HG02571 (cell line): ENCODE results near the gene CCDC78.

ENCODE experiments used
- ATAC-seq: cut with Tn5 transposase; IDR thresholded peaks from one replicate; pipeline ENCODE4 v1.9.1; 2021; ENCODE audit warnings: mild to moderate bottlenecking, moderate library complexity; ENCODE audit not compliant: unreplicated experiment

Gene CCDC78

GRCh38 chr16:726438-727290 lies at the start of gene CCDC78, which contains the start of gene HAGHL:
Gene CCDC78 (minus strand): TSS chr16:726443. CDS start chr16:726367, 76 bp downstream.
Gene HAGHL (plus strand): TSS chr16:727106. CDS start chr16:727510, 404 bp downstream.
- ATAC-seq: no peak

- ATAC-seq: no peak
Observed at GRCh38 chr16:775236-775796, 49.1 kb upstream of the CCDC78 start.

GRCh38 chr16:774086-775001 lies 48.1 kb upstream of the CCDC78 start:
- ATAC-seq: no peak

- no peak for ATAC-seq
Observed at GRCh38 chr16:772959-773358, 46.7 kb upstream of the CCDC78 start.

DNA sequence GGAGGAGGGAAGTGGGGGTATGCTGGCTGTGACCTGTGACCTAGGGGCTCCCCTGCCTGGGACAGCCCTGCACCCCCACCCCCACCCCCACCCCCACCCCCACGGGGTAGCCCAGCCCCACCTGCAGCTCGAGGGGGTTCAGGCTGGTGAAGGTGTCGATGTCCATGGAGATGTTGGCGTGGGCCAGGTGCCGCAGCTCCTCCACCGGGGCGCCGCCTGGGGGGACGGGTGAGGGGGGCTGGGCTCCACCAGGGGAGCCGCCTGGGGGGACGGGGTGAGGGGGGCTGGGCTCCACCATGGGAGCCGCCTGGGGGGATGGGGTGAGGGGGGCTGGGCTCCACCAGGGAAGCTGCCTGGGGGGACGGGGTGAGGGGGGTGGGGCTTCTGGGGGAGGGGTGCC lies 44.2 kb upstream of the CCDC78 start:
- ATAC-seq: no peak

GRCh38 chr16:769934-770333 lies 43.7 kb upstream of the CCDC78 start:
- ATAC-seq: no peak

GRCh38 chr16:769184-769784 lies 43.0 kb upstream of the CCDC78 start:
- ATAC-seq: no peak

- no peak for ATAC-seq
Observed at GRCh38 chr16:768428-768827, 42.2 kb upstream of the CCDC78 start.

- no peak for ATAC-seq
Observed at GRCh38 chr16:767743-768235, 41.5 kb upstream of the CCDC78 start.

GRCh38 chr16:766820-767640 lies 40.8 kb upstream of the CCDC78 start:
- ATAC-seq: no peak

DNA sequence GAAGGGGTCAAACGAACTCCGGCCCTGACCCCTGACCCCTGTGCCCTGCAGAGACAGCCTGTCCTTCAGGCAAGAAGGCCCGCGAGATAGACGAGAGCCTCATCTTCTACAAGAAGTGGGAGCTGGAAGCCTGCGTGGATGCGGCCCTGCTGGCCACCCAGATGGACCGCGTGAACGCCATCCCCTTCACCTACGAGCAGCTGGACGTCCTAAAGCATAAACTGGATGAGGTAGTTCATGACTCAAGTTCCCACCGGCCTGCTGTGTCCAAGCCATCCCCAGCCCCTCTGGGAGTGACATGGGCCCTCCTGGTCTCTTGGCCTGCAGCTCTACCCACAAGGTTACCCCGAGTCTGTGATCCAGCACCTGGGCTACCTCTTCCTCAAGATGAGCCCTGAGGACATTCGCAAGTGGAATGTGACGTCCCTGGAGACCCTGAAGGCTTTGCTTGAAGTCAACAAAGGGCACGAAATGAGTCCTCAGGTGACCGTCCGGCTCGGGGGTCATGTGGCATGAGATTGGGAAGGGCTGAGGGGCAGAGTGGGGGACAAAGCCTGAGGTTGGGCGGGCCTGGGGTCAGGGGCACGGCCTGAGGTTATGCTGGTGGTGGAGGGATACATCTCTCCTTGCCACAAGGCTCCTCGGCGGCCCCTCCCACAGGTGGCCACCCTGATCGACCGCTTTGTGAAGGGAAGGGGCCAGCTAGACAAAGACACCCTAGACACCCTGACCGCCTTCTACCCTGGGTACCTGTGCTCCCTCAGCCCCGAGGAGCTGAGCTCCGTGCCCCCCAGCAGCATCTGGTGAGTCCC lies 40.0 kb upstream of the CCDC78 start:
- ATAC-seq: no peak

DNA sequence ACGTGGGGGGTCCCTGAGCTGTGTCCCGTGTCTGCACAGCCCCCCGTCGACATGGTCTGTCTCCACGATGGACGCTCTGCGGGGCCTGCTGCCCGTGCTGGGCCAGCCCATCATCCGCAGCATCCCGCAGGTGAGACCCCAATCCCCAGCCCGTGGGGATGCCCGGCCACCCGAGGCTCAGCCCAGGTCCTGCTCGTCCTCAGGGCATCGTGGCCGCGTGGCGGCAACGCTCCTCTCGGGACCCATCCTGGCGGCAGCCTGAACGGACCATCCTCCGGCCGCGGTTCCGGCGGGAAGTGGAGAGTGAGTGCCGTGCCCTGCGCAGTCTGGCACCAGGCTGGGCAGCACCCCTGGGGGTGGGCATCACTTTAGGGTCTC lies 39.2 kb upstream of the CCDC78 start:
- ATAC-seq: no peak

- no peak for ATAC-seq
Observed at GRCh38 chr16:764848-765487, 38.7 kb upstream of the CCDC78 start.

DNA sequence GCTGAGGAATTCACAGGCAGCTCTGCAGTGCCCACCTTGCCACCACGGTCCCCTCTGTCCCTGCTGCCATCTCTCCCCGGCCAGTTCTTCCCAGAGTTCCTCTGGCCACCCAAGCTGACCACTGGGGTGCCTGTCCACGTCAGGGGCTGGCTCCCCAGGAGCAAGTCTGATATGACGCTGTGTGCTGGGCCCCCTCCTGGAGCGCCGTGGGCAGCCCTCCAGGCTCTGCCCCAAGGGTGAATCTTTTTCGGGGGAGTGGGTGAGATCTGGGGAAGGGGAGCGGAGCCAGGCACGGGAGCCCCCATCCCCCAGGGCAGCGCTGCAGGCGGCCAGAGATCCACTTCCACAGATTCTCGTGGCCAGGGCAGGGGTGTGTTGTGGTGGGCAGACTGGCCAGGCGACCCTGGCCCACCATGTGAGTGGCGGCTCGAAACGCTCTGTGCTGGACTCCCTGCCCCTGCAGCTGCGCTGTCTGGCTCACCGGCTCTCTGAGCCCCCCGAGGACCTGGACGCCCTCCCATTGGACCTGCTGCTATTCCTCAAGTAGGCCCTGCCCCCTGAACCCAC lies 38.0 kb upstream of the CCDC78 start:
- no peak for ATAC-seq

DNA sequence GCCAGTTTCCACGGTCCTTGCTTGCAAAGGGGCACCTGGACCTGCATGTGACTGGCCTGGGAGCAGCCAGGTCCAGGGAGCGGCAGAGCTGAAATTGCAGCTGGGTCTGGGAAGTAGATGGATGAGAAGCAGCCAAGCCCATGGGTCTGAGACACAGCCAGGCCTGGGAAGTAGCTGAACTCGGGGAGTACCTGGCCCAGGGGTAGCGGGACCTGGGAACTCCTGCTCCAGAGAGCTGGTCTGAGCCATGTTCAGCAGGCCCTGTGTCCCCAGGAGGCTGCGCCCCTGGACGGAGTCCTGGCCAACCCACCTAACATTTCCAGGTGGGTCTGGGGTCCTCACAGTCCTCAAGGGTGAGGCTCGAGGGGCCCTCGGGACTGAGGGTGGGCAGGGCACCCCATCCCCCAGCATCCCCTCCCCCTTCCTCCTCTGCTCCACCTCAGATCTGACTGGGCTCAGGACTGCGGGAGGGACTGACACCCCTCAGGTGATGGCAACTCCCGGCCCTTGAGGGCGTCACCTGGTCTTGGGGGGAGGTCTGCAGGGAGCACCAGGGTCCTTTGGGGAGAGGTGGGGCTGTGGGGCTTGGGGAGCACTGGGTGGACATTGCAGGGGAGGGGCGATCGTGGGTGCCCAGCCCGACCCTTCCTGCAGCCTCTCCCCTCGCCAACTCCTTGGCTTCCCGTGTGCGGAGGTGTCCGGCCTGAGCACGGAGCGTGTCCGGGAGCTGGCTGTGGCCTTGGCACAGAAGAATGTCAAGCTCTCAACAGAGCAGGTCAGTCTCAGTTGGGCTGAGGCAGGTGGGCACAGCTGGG lies 37.3 kb upstream of the CCDC78 start:
- no peak for ATAC-seq

DNA sequence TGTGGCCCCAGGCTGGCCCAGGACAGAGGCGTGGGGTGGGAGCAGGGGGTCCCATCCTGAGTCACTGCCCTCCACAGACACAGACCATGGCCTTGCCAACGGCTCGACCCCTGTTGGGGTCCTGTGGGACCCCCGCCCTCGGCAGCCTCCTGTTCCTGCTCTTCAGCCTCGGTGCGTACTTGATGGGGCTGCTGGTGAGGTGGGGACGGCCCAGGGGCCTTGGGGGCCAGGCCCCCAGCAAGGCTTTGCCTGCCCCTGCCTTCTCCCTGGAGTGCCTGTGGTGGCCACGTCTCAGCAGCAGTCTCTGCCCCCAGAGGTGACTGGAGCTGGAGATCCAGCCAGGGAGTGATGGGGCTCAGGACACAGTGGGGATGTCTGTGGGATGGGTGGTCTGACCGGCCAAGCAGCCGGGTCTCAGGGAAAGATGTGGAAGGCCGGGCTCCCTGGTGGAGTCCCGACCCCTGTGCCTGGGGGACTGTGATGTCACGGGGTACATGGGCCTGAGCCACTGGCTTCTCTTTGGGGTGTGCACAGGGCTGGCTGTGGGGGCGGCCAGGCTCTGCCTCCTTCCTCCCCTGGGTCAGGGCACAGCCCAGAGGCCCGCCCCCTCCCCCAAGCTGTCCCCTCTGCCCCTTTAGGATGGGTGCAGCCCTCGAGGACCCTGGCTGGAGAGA lies 36.5 kb upstream of the CCDC78 start:
- no peak for ATAC-seq
